ENCODE data around the gene EYA2.

GRCh38 chr20:47152068-47152467 is 257.4 kb downstream of the EYA2 start:
- TF ChIP-seq CTCF (conservative IDR thresholded peaks at IDR 0.05 in 1 of 2, IDR thresholded peaks at IDR 0.05 in 1 of 2; ENCODE audit: extremely low read depth in 1 of 2, insufficient read depth in 1 of 2, low read depth in 1 of 2, low read length in 2 of 2) (no peak), EZH2 (IDR thresholded peaks at IDR 0.05; ENCODE audit: borderline replicate concordance, low read length) (no peak)

Data from mammary epithelial cell (primary cell).